Bronchial epithelial cell (primary cell): ENCODE data around the gene TRIM47. TPM values are rescaled to one million over a fixed set of nuclear protein-coding genes. Genes with fewer than 3 reads are reported as not detected.

ENCODE experiments used
- DNase-seq: peaks from one replicate; pipeline ENCODE4 v3.0.0-alpha.2; 2010; ENCODE audit warnings: low read depth
- FAIRE-seq: peaks from 2 replicates; lab custom pipeline; 2011; peaks lifted over from hg19 to GRCh38; lab: Jason Lieb, UNC
- H3K27me3 ChIP-seq: 2 replicates; pipeline ENCODE4 v1.5.1; 2011; ENCODE audit warnings: low read length; ENCODE audit not compliant: control insufficient read depth, insufficient read depth
- H3K36me3 ChIP-seq: 2 replicates; pipeline ENCODE4 v1.5.1; 2011; ENCODE audit warnings: low read length; ENCODE audit not compliant: control insufficient read depth, insufficient read depth
- H3K4me3 ChIP-seq: 2 replicates; pipeline ENCODE4 v1.5.1; 2011; ENCODE audit warnings: mild to moderate bottlenecking, low read depth, low read length, control low read depth
- total RNA-seq: library from RNA; depleted of rRNA; stranded (reverse); fragments of >200 nt; gene quantifications from 2 replicates; pipeline ENCODE4 v1.2.1, GENCODE V29; 2014
- TF ChIP-seq, protein P1 (sequence below): IDR thresholded peaks from 2 replicates; pipeline ENCODE4 v1.5.1; 2011; ENCODE audit warnings: mild to moderate bottlenecking, moderate library complexity, low read length, control low read depth, inconsistent platforms; ENCODE audit not compliant: insufficient read depth, severe bottlenecking

TRIM47 gene
- total RNA-seq, 1 donor from 2014 or later, result 10.5 TPM

DNA sequence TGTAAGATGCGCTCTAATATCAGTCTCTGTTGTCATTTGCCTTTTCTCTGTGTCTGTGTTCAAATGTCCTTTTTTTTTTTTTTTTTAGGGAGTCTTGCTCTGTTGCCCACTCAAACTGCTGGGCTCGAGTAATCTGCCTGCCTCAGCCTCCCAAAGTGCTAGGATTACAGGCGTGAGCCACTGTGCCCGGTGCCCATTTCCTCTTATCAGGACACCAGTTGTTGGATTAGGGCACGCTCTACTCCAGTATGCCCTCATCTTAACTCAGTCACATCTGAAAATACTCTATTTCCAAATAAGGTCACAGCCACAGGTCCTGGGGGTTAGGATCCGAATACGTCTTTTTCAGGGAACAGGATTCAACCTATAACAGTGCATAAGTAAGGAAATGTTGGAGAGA is 1.9 kb upstream of the TRIM47 start:
- TF ChIP-seq, protein P1, sequence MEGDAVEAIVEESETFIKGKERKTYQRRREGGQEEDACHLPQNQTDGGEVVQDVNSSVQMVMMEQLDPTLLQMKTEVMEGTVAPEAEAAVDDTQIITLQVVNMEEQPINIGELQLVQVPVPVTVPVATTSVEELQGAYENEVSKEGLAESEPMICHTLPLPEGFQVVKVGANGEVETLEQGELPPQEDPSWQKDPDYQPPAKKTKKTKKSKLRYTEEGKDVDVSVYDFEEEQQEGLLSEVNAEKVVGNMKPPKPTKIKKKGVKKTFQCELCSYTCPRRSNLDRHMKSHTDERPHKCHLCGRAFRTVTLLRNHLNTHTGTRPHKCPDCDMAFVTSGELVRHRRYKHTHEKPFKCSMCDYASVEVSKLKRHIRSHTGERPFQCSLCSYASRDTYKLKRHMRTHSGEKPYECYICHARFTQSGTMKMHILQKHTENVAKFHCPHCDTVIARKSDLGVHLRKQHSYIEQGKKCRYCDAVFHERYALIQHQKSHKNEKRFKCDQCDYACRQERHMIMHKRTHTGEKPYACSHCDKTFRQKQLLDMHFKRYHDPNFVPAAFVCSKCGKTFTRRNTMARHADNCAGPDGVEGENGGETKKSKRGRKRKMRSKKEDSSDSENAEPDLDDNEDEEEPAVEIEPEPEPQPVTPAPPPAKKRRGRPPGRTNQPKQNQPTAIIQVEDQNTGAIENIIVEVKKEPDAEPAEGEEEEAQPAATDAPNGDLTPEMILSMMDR, result no peak
- no peak overlapping the region for H3K4me3 ChIP-seq
- no peaks in the 10 kb centered on the region for H3K36me3 ChIP-seq
- no peak for DNase-seq
- no peak for FAIRE-seq
- H3K27me3 ChIP-seq, result no peaks in the 10 kb centered on the region

DNA sequence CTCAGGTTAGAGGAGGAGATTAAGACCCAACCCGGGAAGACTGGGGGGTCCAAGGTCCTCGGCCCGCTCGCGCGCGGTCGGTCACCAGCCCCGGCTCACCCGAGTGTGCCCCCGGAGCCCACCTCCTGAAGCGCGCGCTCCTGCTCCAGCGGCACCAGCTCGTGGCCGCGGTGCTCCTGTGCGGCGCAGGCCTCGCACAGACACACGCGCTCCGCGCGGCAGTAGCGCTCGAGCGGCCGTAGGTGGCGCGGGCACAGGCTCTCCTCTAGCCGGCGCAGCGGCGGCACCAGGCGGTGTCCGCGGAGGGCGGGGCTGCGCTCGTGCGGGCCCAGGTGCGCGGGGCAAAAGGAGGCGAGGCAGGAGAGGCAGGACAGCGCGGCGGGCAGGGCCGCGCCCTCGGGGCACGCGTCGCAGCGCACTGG is 618 bp downstream of the TRIM47 start:
- H3K36me3 ChIP-seq, result peaks cover 1% of the 10 kb centered on the region
- TF ChIP-seq, protein P1, result peak; percentile 74
- H3K27me3 ChIP-seq, result no peaks in the 10 kb centered on the region
- peak overlapping the region; percentile 55 for H3K4me3 ChIP-seq
- FAIRE-seq (no peak), DNase-seq (peak; percentile 56)

- H3K27me3 ChIP-seq, result no peaks in the 10 kb centered on the region
- peak overlapping the region; percentile 55 for H3K4me3 ChIP-seq
- DNase-seq (peak; percentile 83), FAIRE-seq (no peak)
- TF ChIP-seq, protein P1, result no peak
- H3K36me3 ChIP-seq, result peaks cover 1% of the 10 kb centered on the region
These were observed 1.2 kb downstream of the TRIM47 start for GRCh38 chr17:75876938-75877751.

DNA sequence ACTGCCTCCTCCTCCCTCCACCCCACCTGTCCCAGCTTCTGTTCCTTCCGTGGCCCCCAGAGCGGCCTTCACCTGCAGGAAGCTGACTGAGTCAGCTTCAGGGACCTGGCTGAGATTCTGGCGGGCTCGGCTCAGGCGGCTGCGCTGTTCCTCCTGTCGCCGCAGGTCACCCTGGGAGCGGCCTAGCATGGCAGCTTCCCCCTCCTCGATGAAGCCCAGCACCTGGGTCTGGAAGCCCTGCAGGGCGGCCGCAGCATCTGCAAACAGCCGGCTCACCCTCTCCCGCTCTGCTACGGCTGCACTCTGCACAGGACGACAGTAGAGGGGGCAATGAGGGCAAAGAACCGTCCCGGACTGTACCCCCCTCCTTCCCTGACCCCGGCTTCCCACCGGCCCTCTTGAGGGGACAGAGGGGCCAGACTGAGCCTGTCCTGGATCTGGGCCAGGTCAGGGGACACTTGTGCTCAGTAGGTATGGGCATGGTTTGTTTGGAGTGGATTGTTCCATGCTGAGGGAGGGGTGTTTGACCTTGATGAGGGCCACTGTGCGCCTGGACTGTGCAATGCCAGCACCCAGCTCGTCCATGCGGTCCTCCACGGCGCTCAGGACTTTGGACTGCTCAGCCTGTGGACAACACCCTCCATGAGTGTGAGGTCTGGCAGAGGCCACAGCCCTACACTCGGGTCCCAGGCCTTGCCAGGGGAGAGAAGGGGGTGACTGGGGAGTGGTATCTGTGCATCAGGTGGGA is 2.0 kb downstream of the TRIM47 start:
- FAIRE-seq, result no peak

DNA sequence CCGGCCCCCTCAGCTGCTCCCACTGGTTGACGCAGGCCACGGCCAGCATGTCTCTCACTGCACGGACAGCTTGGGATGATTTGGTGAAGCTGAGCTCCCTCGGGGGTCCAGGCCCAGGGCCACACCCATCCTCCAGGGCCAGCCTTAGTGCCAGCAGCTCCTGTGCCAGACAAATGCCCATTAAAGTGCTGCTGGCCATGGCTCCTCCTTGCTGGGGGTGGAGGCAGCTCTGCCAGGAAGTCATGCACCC is 2.5 kb downstream of the TRIM47 start:
- Histone ChIP-seq H3K27me3 (no peaks in the 10 kb centered on the region), H3K4me3 (no peak overlapping the region), H3K36me3 (peaks cover 1% of the 10 kb centered on the region)
- FAIRE-seq (no peak), DNase-seq (no peak)
- TF ChIP-seq, protein P1, result no peak

More for the DNA sequence above, 2.0 kb downstream of the TRIM47 start:
- DNase-seq, result peak; percentile 73
- Histone ChIP-seq H3K36me3 (peaks cover 1% of the 10 kb centered on the region), H3K4me3 (peak overlapping the region; percentile 55), H3K27me3 (no peaks in the 10 kb centered on the region)
- TF ChIP-seq, protein P1, result peak; percentile 33
